GM19324 (cell line): Measurements from ENCODE around the gene RNF212.
"Not testable (repeated sequence)": the region's sequence is repeated elsewhere in the genome, so short reads cannot be mapped to it uniquely, and the experiment has no call there.

Experiments used
- ATAC-seq: cut with Tn5 transposase; IDR thresholded peaks from one replicate; pipeline ENCODE4 v1.9.1; 2021; ENCODE audit warnings: mild to moderate bottlenecking, moderate library complexity; ENCODE audit not compliant: unreplicated experiment, low FRiP score

RNF212 gene

GRCh38 chr4:1072830-1073446, 40.4 kb downstream of the RNF212 start:
- no peak for ATAC-seq

- no peak for ATAC-seq
These were observed 44.0 kb downstream of the RNF212 start for GRCh38 chr4:1069394-1069793.

- ATAC-seq: no peak
These were observed 47.6 kb downstream of the RNF212 start for GRCh38 chr4:1065732-1066131.

GRCh38 chr4:1062419-1062818, 50.9 kb downstream of the RNF212 start:
- no peak for ATAC-seq

- ATAC-seq: no peak
These were observed 51.6 kb downstream of the RNF212 start for GRCh38 chr4:1061760-1062159.

GRCh38 chr4:1061056-1061700, 52.2 kb downstream of the RNF212 start:
- ATAC-seq: no peak

GRCh38 chr4:1060621-1061020, 52.7 kb downstream of the RNF212 start:
- ATAC-seq: no peak

GRCh38 chr4:1060121-1060520, 53.2 kb downstream of the RNF212 start:
- ATAC-seq: no peak

GRCh38 chr4:1058997-1059665, 54.2 kb downstream of the RNF212 start:
- no peak for ATAC-seq

GRCh38 chr4:1058198-1058996, 55.0 kb downstream of the RNF212 start:
- no peak for ATAC-seq

GRCh38 chr4:1057403-1057745, 56.0 kb downstream of the RNF212 start:
- ATAC-seq: no peak

- ATAC-seq: no peak
These were observed 56.5 kb downstream of the RNF212 start for GRCh38 chr4:1056671-1057402.

GRCh38 chr4:1055721-1056590, 57.4 kb downstream of the RNF212 start:
- no peak for ATAC-seq

GRCh38 chr4:1055243-1055701, 58.1 kb downstream of the RNF212 start:
- ATAC-seq: not testable (repeated sequence)

GRCh38 chr4:1054696-1055242, 58.6 kb downstream of the RNF212 start:
- ATAC-seq: not testable (repeated sequence)

- ATAC-seq: not testable (repeated sequence)
These were observed 59.5 kb downstream of the RNF212 start for GRCh38 chr4:1053891-1054290.

GRCh38 chr4:1053080-1053661, 60.2 kb downstream of the RNF212 start:
- no peak for ATAC-seq

- no peak for ATAC-seq
These were observed 61.1 kb downstream of the RNF212 start for GRCh38 chr4:1052231-1052671.

- no peak for ATAC-seq
These were observed 61.9 kb downstream of the RNF212 start for GRCh38 chr4:1051472-1051871.
